ENCODE measurements around the gene CENPC.

The CENPC gene

DNA sequence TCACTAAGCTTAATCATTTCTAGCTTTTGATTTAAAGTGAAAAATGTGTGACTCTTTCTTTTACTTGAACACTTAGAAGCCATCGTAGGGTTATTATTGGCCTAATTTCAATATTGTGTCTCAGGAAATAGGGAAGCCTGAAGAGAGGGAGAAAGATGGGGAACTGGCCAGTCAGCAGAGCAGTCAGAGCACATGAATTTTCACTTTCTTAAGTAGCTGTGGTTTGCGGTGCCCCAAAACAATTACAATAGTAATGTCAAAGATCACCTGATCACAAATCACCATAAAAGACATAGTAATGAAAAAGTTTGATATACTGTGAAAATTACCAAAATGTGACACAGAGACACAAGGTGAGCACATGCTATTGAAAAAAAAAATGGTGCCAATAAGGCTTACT, 45.5 kb downstream of the CENPC start:
- ATAC-seq, result no peak
- no peak for TF ChIP-seq ZNF565 (CRISPR knock-in tag; conservative IDR thresholded peaks at IDR 0.05; ENCODE audit: low read depth)
- TF ChIP-seq TCF4 (CRISPR knock-in tag; IDR thresholded peaks at IDR 0.05; ENCODE audit: borderline replicate concordance), result no peak
- no peak for TF ChIP-seq ZC3H10 (CRISPR knock-in tag; IDR thresholded peaks at IDR 0.05)
- TF ChIP-seq OSR1 (CRISPR knock-in tag; IDR thresholded peaks at IDR 0.05), result no peak
- TF ChIP-seq SNAI2 (CRISPR knock-in tag; IDR thresholded peaks at IDR 0.05), result no peak
- no peak for TF ChIP-seq BACH2 (CRISPR knock-in tag; IDR thresholded peaks at IDR 0.05; ENCODE audit: borderline replicate concordance)
- TF ChIP-seq PPARA (CRISPR knock-in tag; IDR thresholded peaks at IDR 0.05; ENCODE audit: borderline replicate concordance), result no peak
- TF ChIP-seq ZFP3 (CRISPR knock-in tag; IDR thresholded peaks at IDR 0.05), result no peak
- no peak for TF ChIP-seq RARB (CRISPR knock-in tag; IDR thresholded peaks at IDR 0.05)
- TF ChIP-seq TSHZ2 (CRISPR knock-in tag; IDR thresholded peaks at IDR 0.05), result no peak
- TF ChIP-seq POU6F1 (CRISPR knock-in tag; IDR thresholded peaks at IDR 0.05; ENCODE audit: borderline replicate concordance, low read depth), result no peak
- TF ChIP-seq, protein P1, sequence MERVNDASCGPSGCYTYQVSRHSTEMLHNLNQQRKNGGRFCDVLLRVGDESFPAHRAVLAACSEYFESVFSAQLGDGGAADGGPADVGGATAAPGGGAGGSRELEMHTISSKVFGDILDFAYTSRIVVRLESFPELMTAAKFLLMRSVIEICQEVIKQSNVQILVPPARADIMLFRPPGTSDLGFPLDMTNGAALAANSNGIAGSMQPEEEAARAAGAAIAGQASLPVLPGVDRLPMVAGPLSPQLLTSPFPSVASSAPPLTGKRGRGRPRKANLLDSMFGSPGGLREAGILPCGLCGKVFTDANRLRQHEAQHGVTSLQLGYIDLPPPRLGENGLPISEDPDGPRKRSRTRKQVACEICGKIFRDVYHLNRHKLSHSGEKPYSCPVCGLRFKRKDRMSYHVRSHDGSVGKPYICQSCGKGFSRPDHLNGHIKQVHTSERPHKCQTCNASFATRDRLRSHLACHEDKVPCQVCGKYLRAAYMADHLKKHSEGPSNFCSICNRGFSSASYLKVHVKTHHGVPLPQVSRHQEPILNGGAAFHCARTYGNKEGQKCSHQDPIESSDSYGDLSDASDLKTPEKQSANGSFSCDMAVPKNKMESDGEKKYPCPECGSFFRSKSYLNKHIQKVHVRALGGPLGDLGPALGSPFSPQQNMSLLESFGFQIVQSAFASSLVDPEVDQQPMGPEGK (CRISPR knock-in tag; IDR thresholded peaks at IDR 0.05; ENCODE audit: borderline replicate concordance), result no peak
- TF ChIP-seq, protein P2, sequence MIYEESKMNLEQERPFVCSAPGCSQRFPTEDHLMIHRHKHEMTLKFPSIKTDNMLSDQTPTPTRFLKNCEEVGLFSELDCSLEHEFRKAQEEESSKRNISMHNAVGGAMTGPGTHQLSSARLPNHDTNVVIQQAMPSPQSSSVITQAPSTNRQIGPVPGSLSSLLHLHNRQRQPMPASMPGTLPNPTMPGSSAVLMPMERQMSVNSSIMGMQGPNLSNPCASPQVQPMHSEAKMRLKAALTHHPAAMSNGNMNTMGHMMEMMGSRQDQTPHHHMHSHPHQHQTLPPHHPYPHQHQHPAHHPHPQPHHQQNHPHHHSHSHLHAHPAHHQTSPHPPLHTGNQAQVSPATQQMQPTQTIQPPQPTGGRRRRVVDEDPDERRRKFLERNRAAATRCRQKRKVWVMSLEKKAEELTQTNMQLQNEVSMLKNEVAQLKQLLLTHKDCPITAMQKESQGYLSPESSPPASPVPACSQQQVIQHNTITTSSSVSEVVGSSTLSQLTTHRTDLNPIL (CRISPR knock-in tag; IDR thresholded peaks at IDR 0.05; ENCODE audit: low read depth), result no peak
- no peak for TF ChIP-seq ZFP30 (CRISPR knock-in tag; IDR thresholded peaks at IDR 0.05)

DNA sequence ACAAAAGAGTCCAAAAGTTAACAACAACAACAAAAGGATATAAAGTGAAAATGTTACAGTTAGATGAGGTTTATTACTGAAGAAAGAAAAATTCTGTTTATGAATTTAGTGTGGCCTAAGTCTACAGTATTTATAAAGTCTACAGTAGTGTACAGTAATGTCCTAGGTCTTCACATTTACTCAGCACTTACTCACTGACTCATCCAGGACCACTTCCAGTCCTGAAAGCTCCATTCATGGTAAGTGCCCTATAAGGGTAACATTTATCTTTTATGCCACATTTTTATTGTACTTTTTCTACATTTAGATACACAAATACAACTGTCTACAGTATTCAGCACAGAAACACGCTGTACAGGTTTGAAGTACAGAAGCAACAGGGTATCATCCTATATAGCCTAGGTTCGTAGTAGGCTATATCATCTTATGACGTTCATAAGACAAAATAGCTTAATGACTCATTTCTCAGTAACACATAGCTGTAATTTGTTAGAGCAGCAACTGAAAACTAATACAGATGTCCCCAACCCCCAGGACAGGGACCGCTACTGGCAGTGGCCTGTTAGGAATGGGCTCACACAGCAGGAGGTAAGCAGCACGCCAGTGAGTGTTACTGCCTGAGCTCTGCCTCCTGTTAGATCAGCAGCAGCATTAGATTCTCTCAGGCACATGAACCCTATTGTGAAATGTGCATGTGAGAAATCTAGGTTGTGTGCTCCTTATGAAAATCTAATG, 61.3 kb downstream of the CENPC start:
- no peak for TF ChIP-seq ZFP3 (CRISPR knock-in tag; IDR thresholded peaks at IDR 0.05)
- TF ChIP-seq, protein P2 (CRISPR knock-in tag; IDR thresholded peaks at IDR 0.05; ENCODE audit: low read depth), result no peak
- TF ChIP-seq POU6F1 (CRISPR knock-in tag; IDR thresholded peaks at IDR 0.05; ENCODE audit: borderline replicate concordance, low read depth), result no peak
- TF ChIP-seq CSDC2 (CRISPR knock-in tag; IDR thresholded peaks at IDR 0.05), result no peak
- TF ChIP-seq CSRNP3 (CRISPR knock-in tag; IDR thresholded peaks at IDR 0.05), result no peak
- peak; percentile 77 for ATAC-seq

Measured in SK-N-SH treated with all-trans-retinoic acid at 6 μM for 48 hours (cell line).